ENCODE results near the gene USP2. TPM values are rescaled to one million over a fixed set of nuclear protein-coding genes. Genes with fewer than 3 reads are reported as not detected.

USP2 gene
- total and polyA plus RNA-seq, 2 of the 8 experiments (the other 6 are each of a cell fraction or from before 2014, with no cell fraction given) = 2.2 to 6.9 TPM

DNA sequence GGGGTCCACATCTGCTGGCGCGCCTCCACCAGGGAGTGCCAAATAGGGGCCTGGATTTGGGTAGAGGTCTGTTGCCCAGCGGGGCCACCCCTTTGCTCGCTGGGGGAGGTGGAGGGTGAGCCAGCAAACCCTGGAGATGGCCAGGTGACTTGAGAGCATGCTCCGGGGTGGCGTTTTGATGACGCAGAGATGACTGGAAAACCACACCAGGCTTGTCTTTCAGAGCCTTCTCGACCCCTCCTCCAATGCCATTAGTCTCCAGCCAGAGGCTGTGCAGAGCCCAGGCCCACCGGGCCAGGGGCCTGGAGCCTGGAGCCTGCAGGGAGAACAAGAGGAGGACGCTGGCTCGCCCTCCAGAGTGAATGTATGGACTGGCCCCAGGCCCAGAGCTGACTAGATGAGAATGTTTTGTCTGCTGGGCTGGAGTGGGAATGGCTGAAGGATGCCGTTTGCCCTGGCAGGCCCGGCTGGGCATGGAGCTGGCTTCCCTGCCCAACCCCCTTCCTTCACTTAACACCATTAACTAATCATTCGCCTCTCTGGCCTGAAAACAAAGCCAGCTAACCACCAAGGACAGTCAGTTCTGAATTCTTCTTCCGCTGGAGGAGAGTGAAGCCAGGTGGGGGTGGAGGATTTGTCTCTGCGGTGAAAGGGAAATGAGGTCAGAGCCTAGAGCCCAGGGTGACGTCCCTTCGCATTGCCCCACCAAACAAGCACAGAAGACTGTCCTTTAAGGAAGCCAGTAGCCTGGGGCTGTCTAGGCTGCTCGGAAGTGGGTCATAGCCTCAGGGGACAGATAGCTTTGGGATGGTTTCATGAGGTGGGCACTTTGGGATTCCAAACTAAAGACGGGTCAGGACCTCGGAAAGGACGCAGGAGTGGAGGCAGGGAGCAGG, 63.0 kb downstream of the USP2 start (continued):
- TF ChIP-seq TAF1 (IDR thresholded peaks at IDR 0.05; ENCODE audit: low read depth, low read length) (0 out of 2 replicates have a peak, but pooled peaks have one; percentile 30), EZH2 (IDR thresholded peaks at IDR 0.05; ENCODE audit: low read depth, low read length, severe bottlenecking) (no peak), ZNF274 (IDR thresholded peaks at IDR 0.05; ENCODE audit: borderline replicate concordance, extremely low read depth, low read length) (no peak), GTF2F1 (IDR thresholded peaks at IDR 0.05; ENCODE audit: borderline replicate concordance, low read depth, low read length) (no peak), SIN3A (conservative IDR thresholded peaks at IDR 0.05 in 1 of 2, IDR thresholded peaks at IDR 0.05 in 1 of 2; ENCODE audit: low read depth in 1 of 2, low read length in 2 of 2) (no peak), TBP (IDR thresholded peaks at IDR 0.05; ENCODE audit: low read depth, low read length) (no peak; the same call in 1 of the 2 replicates), KDM1A (IDR thresholded peaks at IDR 0.05; ENCODE audit: borderline replicate concordance, low read length) (no peak), BRCA1 (IDR thresholded peaks at IDR 0.05; ENCODE audit: low read depth, low read length) (no peak), CREB1 (IDR thresholded peaks at IDR 0.05) (peak; percentile 74), BCL11A (IDR thresholded peaks at IDR 0.05; ENCODE audit: low read depth in 2 of 2, low read length in 2 of 2) (no peak), RBBP5 (IDR thresholded peaks at IDR 0.05; ENCODE audit: borderline replicate concordance, low read depth, low read length) (0 out of 2 replicates have a peak, but pooled peaks have one; percentile 29)
- TF ChIP-seq, protein P1, sequence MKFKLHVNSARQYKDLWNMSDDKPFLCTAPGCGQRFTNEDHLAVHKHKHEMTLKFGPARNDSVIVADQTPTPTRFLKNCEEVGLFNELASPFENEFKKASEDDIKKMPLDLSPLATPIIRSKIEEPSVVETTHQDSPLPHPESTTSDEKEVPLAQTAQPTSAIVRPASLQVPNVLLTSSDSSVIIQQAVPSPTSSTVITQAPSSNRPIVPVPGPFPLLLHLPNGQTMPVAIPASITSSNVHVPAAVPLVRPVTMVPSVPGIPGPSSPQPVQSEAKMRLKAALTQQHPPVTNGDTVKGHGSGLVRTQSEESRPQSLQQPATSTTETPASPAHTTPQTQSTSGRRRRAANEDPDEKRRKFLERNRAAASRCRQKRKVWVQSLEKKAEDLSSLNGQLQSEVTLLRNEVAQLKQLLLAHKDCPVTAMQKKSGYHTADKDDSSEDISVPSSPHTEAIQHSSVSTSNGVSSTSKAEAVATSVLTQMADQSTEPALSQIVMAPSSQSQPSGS (IDR thresholded peaks at IDR 0.05; ENCODE audit: low read length) = no peak
